Stimulated activated CD8-positive, alpha-beta memory T cell treated with anti-CD3 and anti-CD28 coated beads, Interleukin-4, amount 100 ng/mL, for 48 hours (primary cell): ENCODE results near the gene NADK2.

ENCODE experiments used
- DNase-seq: peaks from one replicate; pipeline ENCODE4 v3.0.0-alpha.2; 2020

The NADK2 gene

GRCh38 chr5:36160617-36161016 lies 81.1 kb downstream of the NADK2 start:
- DNase-seq = no peak

GRCh38 chr5:36158144-36158543 lies 83.6 kb downstream of the NADK2 start:
- DNase-seq = no peak

GRCh38 chr5:36156619-36157018 lies 85.1 kb downstream of the NADK2 start:
- DNase-seq = no peak

- DNase-seq = no peak
Observed at GRCh38 chr5:36156121-36156601, 85.6 kb downstream of the NADK2 start.

- DNase-seq = no peak
Observed at GRCh38 chr5:36155291-36155690, 86.4 kb downstream of the NADK2 start.

- DNase-seq = no peak
Observed at GRCh38 chr5:36153726-36154125, 88.0 kb downstream of the NADK2 start.

- DNase-seq = no peak
Observed at GRCh38 chr5:36153298-36153677, 88.4 kb downstream of the NADK2 start.

- DNase-seq = no peak
Observed at GRCh38 chr5:36152324-36153297, 89.1 kb downstream of the NADK2 start.

GRCh38 chr5:36151434-36152323 lies 90.0 kb downstream of the NADK2 start, which contains the start of the genes LMBRD2 and SKP2:
LMBRD2 (minus strand) TSS chr5:36151887; CDS start chr5:36143349, 8,538 bp downstream.
SKP2 (plus strand) TSS chr5:36152111; CDS start chr5:36152263, 152 bp downstream.
- peak; percentile 98 for DNase-seq

- DNase-seq = peak; percentile 74
Observed at GRCh38 chr5:36150676-36151433, 90.9 kb downstream of the NADK2 start.

- DNase-seq = no peak
Observed at GRCh38 chr5:36147681-36148080, 94.0 kb downstream of the NADK2 start.

- DNase-seq = no peak
Observed at GRCh38 chr5:36146390-36146789, 95.3 kb downstream of the NADK2 start.

- DNase-seq = no peak
Observed at GRCh38 chr5:36145311-36145710, 96.4 kb downstream of the NADK2 start.
